Esophagus squamous epithelium (tissue), 5 donors: Measurements from ENCODE around the gene RTCA. TPM values are rescaled to one million over a fixed set of nuclear protein-coding genes. Genes with fewer than 3 reads are reported as not detected.

ENCODE experiments used
- DNase-seq: peaks from one replicate; lab custom pipeline; 2025; lab: John Stamatoyannopoulos, UW
- H3K27ac ChIP-seq, 4 donors: fragments of 200-600 bp; sonication (generic); one replicate each; pipeline ENCODE4 v1.5.1; 2016 to 2019; ENCODE audit warnings: mild to moderate bottlenecking in 1 of 4
- H3K27me3 ChIP-seq, 4 donors: fragments of 200-600 bp; sonication (generic); 1 replicate in 3 of 4; 2 replicates in 1 of 4; pipeline versions ENCODE4 v1.5.1 to v1.6.0; 2017 to 2021; ENCODE audit warnings: antibody characterized with exemption in 1 of 4
- H3K36me3 ChIP-seq, 3 donors: fragments of 200-600 bp; sonication (generic); one replicate each; pipeline ENCODE4 v1.5.1; 2016 to 2019
- H3K4me1 ChIP-seq, 3 donors: fragments of 200-600 bp; sonication (generic); one replicate each; pipeline ENCODE4 v1.5.1; 2017 to 2019
- H3K4me3 ChIP-seq, 4 donors: fragments of 200-600 bp; sonication (generic); 1 replicate in 3 of 4; 2 replicates in 1 of 4; pipeline ENCODE4 v1.5.1; 2016 to 2019; ENCODE audit warnings: mild to moderate bottlenecking in 2 of 4, moderate library complexity in 1 of 4
- H3K9me3 ChIP-seq, 3 donors: fragments of 200-600 bp; sonication (generic); one replicate each; pipeline ENCODE4 v1.5.1; 2016 to 2019
- POLR2A ChIP-seq, 4 donors: fragments of 450-650 bp; IDR thresholded peaks; one replicate each; pipeline ENCODE4 v1.6.1; 2017; ENCODE audit warnings: antibody characterized with exemption in 4 of 4, mild to moderate bottlenecking in 4 of 4, moderate library complexity in 3 of 4
- WGBS, 2 donors: methylation state at CpG; one replicate each; pipeline ENCODE4 v1.1.5; 2018; 5-methylcytosine and 5-hydroxymethylcytosine counted together
- intact Hi-C: fragments of 100-400 bp; cut with DNase I; formaldehyde crosslinking; loops from one replicate; pipeline ENCODE4 v1.15.0; 2022
- total RNA-seq, 4 donors: library from RNA; depleted of rRNA; stranded (reverse); fragments of >200 nt; gene quantifications; one replicate each; pipeline ENCODE4 v1.1.0, GENCODE V29; 2016
- TF ChIP-seq, protein P1 (sequence below), 6 experiments: fragments of 450-650 bp in 4 of 6; fragments of 200-600 bp in 2 of 6; sonication (generic) in 2 of 6; IDR thresholded peaks; one replicate each; pipeline ENCODE4 v1.5.1; 2016 to 2019; ENCODE audit warnings: antibody characterized with exemption in 6 of 6, mild to moderate bottlenecking in 4 of 6, moderate library complexity in 4 of 6
- donor health status: DM: yes; HTN: yes; CAD: no.

The RTCA gene
- total RNA-seq, 4 donors from 2014 or later = 20.6 to 36.0 (median 23.7) TPM

DNA sequence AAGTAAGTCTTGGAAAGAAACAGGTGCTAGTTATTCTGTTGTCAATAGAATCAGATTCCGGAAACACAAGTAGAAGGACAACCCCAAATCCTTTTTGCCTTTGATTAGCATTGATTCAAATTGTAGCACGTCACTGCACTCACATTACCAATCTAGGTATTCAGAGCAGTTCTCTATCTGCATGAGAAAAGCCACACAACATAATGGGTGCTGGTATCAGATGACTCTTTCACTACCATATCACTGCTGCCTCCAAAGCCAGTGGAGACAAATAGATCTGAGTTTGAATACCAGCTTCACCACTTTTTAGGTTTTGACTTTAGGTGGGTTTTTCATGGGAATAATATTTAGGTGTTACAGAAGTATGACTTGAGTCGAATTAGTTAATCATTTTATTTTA, 38.9 kb downstream of the RTCA start:
- Histone ChIP-seq H3K27ac (no peak overlapping the region), H3K9me3 (no peaks in the 10 kb centered on the region), H3K27me3 (no peaks in the 10 kb centered on the region), H3K36me3 (no peaks in the 10 kb centered on the region), H3K4me1 (no peaks in the 10 kb centered on the region), H3K4me3 (no peak overlapping the region)
- WGBS, 2 donors = 83 to 84% methylated on average over 3 of the region's 3 CpGs
- intact Hi-C loops = no loop called here
- DNase-seq = no peak
- no peak for TF ChIP-seq POLR2A (IDR thresholded peaks at IDR 0.05)
- TF ChIP-seq, protein P1, sequence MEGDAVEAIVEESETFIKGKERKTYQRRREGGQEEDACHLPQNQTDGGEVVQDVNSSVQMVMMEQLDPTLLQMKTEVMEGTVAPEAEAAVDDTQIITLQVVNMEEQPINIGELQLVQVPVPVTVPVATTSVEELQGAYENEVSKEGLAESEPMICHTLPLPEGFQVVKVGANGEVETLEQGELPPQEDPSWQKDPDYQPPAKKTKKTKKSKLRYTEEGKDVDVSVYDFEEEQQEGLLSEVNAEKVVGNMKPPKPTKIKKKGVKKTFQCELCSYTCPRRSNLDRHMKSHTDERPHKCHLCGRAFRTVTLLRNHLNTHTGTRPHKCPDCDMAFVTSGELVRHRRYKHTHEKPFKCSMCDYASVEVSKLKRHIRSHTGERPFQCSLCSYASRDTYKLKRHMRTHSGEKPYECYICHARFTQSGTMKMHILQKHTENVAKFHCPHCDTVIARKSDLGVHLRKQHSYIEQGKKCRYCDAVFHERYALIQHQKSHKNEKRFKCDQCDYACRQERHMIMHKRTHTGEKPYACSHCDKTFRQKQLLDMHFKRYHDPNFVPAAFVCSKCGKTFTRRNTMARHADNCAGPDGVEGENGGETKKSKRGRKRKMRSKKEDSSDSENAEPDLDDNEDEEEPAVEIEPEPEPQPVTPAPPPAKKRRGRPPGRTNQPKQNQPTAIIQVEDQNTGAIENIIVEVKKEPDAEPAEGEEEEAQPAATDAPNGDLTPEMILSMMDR (IDR thresholded peaks at IDR 0.05) = no peak

DNA sequence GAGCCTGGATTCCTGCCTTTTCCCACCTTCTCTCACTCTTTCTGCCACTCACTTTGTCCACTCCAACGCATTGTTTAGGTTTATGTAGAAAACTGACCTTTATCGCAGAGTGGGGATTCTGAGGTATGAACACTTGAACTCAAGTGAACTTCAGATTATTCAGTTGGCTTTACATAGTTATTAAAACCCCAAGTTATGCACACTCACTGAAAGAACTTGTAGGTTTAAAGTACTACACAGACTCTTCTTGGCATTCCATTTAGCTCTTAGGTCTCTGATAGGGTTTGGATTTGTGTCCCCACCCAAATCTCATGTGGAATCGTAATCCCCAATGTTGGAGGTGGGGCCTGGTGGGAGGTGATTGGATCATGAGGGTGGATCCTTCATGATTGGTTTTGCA, 39.9 kb downstream of the RTCA start:
- H3K4me3 ChIP-seq = no peak overlapping the region
- TF ChIP-seq POLR2A (IDR thresholded peaks at IDR 0.05) = no peak
- TF ChIP-seq, protein P1 (IDR thresholded peaks at IDR 0.05) = no peak
- no peak for DNase-seq
- H3K9me3 ChIP-seq = no peaks in the 10 kb centered on the region
- WGBS, 2 donors = 84 to 95% methylated on average over 3 of the region's 3 CpGs
- intact Hi-C loops = no loop called here
- H3K27me3 ChIP-seq = no peaks in the 10 kb centered on the region
- no peaks in the 10 kb centered on the region for H3K4me1 ChIP-seq
- H3K36me3 ChIP-seq = no peaks in the 10 kb centered on the region
- H3K27ac ChIP-seq = no peak overlapping the region

GRCh38 chr1:100306735-100307313, 40.8 kb downstream of the RTCA start:
- no peaks in the 10 kb centered on the region for H3K27me3 ChIP-seq
- DNase-seq = no peak
- H3K9me3 ChIP-seq = no peaks in the 10 kb centered on the region
- TF ChIP-seq POLR2A (IDR thresholded peaks at IDR 0.05) = no peak
- TF ChIP-seq, protein P1 (IDR thresholded peaks at IDR 0.05) = no peak
- H3K27ac ChIP-seq = no peak overlapping the region
- no peak overlapping the region for H3K4me3 ChIP-seq
- intact Hi-C loops = no loop called here
- no peaks in the 10 kb centered on the region for H3K4me1 ChIP-seq
- 75 to 76% methylated on average over 2 of the region's 2 CpGs for WGBS, 2 donors
- no peaks in the 10 kb centered on the region for H3K36me3 ChIP-seq

DNA sequence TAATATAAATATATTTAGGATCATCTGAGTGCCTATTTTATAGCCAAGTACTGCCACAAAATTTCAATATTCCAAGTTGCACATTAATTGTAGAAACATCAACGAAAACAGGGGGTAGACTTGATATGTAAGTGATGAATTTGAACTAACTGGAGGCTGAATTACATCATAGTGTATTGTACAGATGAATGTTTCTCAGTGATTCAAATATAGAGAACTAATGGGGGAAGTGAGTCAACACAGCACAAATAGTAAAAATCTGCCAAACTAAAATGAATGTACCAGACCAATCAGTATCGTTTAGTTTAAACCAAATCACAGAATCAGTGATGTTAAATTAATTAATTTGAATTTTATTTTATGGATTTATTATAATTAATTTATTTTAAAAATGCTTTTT, 42.8 kb downstream of the RTCA start:
- intact Hi-C loops = no loop called here
- Histone ChIP-seq H3K36me3 (no peaks in the 10 kb centered on the region), H3K4me1 (no peaks in the 10 kb centered on the region), H3K4me3 (no peak overlapping the region), H3K9me3 (no peaks in the 10 kb centered on the region), H3K27me3 (no peaks in the 10 kb centered on the region), H3K27ac (no peak overlapping the region)
- WGBS, 2 donors = 44 to 48% methylated on average over 2 of the region's 2 CpGs
- no peak for TF ChIP-seq POLR2A (IDR thresholded peaks at IDR 0.05)
- TF ChIP-seq, protein P1 (IDR thresholded peaks at IDR 0.05) = no peak
- no peak for DNase-seq

DNA sequence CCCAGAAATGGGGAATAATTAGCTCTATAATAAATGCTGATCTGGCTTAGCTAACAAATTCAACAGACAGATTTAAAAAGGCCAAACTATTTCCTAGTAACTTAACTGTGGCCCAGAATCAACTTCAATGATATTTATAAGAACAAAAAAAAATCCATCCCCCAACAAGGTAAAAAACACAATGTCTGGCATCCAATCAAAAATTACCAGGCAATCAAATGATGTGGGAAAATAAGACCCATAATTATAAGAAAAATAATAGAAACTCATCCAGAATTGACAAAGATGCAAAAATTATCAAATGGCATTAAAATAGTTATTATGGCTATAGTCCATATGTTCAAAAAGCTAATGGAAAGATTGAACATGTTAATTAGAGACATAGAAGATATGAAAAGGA, 43.8 kb downstream of the RTCA start:
- Histone ChIP-seq H3K36me3 (no peaks in the 10 kb centered on the region), H3K4me3 (no peak overlapping the region), H3K27me3 (no peaks in the 10 kb centered on the region), H3K9me3 (no peaks in the 10 kb centered on the region), H3K4me1 (no peaks in the 10 kb centered on the region), H3K27ac (no peak overlapping the region)
- TF ChIP-seq, protein P1 (IDR thresholded peaks at IDR 0.05) = no peak
- no peak for TF ChIP-seq POLR2A (IDR thresholded peaks at IDR 0.05)
- DNase-seq = no peak
- intact Hi-C loops = no loop called here
